GM21423 (cell line): Measurements from ENCODE around the gene QTRT2.

Experiments used
- ATAC-seq: cut with Tn5 transposase; IDR thresholded peaks from one replicate; pipeline ENCODE4 v1.9.1; 2021; ENCODE audit warnings: mild to moderate bottlenecking, moderate library complexity; ENCODE audit not compliant: unreplicated experiment

The QTRT2 gene

DNA sequence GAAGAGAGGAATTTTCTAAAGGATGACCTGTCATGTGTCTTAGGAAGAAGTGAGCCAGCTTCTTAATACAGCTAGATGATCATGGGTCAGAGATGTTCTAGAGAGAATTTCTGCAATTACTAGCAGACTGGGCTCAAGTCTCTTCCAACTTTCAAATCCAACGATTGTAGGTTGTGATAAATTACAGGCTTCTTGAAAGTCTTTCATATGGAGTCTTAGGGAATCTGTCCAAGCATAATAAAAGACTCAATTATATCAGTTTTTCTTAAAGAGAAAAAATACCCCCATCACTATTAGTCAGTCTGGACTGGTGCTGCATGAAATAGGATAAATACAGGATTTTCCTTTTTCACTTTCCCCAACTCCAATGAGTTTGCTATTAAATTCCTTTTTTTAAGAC is 63.2 kb downstream of the QTRT2 start:
- ATAC-seq, result no peak

DNA sequence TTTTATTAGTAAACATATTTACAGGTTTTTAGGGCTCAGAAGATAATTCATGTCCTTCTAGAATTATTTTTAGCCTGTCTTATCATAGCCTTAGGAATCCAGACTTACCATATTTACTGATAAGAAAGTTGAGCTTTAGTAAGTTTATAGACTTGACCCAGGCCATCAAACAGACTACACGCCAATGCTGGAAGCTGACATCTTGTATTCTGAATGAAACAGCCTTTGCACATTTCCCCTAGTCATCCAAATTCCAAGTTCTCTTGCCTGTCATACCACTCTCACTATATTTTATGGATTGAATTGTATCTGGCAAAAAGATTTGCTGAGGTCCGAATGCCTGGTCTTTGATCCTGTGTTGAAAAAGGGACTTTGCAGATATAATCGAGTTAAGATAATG is 63.7 kb downstream of the QTRT2 start:
- ATAC-seq, result no peak

DNA sequence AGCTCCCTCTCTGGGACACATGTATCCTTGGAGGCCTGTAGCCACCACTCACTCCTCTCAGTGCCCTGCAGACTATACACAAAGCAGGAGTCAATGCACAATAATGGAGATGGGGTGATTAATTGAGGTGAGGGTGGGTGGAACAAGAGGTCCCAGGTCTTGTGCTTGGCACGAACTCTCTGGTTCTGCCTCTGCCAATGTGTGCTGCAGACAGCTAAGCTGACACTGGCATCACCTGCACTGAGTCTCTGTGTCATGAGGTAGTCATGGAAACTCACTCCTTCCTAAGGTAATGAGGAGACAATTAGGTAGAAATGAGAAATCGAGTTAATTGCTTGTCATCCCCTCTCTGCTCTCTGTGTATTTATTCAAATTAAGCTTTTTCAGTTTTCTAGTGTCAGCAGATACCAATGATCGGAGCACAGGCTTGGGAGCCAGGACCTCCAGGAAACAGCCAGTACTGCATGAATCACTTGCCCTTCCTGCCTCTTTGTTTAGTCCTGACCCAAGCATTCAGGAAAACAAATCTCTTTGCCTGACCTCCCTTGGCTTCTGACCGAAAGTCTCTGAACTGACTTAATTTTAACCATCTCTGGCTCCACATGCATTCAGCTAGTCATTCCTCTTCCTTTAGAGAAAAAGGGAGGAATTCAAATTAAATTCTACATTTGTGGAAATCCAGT is 65.6 kb downstream of the QTRT2 start:
- no peak for ATAC-seq

DNA sequence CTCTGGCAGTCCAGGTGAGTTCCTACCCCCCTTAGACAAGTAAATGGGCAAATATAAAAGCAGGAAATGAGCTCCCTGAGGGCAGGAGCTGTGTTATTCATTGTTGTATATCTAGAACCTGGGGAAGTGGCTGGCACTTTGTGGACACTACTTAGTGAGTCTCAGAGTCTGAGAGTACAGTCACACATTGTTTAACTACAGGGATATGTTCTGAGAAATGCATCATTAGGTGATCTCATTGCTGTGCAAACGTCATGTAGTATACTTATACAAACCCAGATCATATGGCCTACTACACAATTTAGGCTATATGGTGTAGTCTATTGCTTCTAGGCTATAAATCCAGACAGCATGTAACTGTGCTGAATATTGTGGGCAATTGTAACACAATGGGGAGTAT is 69.9 kb downstream of the QTRT2 start:
- ATAC-seq, result no peak

DNA sequence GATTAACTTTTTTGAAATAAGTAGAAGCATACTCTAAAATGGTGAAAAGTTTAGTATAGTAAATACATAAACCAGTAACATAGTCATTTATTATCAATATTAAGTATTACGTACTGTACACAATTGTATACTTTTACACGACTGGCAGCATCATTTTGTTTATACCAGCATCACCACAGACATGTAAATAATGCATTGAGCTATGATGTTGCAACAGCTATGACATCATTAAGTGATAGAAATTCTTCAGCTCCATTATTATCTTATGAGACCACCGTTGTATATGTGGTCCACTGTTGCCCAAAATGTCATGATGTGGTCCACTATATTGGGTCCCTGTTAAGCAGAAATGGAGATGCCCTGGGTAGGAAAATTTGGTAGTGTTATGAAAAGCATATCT is 71.0 kb downstream of the QTRT2 start:
- ATAC-seq, result no peak

DNA sequence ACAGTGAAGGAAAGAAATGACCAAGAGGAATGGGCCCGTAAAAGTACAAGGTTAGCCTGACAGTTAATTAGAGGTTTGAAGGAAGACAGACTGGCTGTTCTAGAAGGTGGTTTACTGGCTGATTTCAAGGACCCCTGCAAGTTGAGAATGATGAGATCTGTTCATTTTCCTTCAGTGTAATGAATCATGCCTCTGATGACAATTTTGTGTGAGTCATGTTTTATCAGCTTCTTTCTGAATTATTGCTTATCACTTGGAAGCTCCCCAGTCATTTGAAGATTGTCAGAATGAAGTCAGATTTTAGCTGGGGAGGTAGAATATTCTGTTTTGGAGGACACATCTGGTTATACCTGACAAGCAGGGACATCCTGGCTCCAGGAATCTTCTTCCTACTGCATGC is 71.7 kb downstream of the QTRT2 start:
- no peak for ATAC-seq

DNA sequence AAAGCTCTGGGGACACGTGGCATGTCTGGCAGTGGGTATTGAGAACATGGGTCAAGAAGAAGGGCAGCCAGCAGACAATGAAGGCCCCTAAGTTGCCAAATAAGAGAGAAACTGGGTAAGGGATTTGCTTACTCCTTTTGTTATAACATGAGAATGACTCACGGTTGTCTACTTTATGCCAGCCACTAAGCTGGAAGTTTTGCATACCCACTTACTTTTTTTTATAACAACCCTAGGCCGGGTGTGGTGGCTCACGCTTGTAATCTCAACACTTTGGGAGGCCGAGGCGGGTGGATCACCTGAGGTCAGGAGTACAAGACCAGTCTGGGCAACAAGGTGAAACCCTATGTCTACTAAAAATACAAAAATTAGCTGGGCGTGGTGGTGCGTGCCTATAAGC is 72.3 kb downstream of the QTRT2 start:
- no peak for ATAC-seq

DNA sequence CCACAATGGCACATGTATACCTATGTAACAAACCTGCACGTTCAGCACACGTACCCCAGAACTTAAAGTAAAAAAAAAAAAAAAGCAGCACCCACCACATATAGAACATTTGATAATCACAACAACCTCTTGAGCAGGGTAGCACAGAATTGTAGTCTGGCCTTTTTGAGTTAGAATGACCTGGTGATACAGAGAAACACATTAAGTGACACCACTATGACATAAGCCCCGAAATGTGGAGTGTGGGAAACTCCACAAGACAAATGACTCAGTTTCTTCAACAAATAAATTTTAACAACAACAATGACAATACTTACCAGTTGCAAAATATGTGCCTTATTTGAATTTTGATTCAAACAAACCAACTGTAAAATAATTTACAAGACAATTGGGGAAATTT is 76.0 kb downstream of the QTRT2 start:
- ATAC-seq, result no peak

DNA sequence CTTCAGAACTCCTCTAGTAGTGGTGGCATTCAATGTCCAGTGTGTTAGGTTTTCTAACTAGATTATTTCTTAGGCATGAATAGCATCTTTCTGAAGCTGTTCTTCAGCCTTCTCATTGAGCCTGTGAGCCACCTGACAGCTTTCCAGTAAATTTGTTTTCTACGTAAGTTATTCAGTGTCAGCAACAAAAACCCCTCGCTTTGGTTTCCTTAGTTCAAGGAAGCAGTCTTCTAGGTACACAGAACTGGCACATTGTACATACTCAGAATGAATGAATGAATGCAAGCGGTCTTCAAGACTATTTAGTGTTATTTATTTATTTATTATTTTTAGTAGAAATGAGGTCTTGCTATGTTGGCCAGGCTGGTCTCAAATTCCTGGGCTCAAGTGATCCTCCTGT is 77.4 kb downstream of the QTRT2 start:
- no peak for ATAC-seq
